K562 (cell line): ENCODE results near the gene EXOC3L1. TPM values are rescaled to one million over a fixed set of nuclear protein-coding genes. Genes with fewer than 3 reads are reported as not detected.
A peak's percentile ranks its signal among the peaks of the same experiment; 100 is the strongest.

Source experiments
- ATAC-seq: fragments of 200-7000 bp; cut with Tn5 transposase; 3 replicates; pipeline ENCODE4 v1.9.1; 2020; ENCODE audit warnings: moderate library complexity
- BruUV-seq: library from RNA; stranded (reverse); fragments of 400-500 nt; replicated peaks from 2 replicates; lab custom pipeline; 2021; lab: Mats Ljungman, UMichigan
- CTCF ChIA-PET: fragments of 300-600 bp; formaldehyde crosslinking; extraction: SDS; loops from one replicate; lab custom pipeline; 2021; ENCODE audit warnings: low intra/inter-chr PET ratio; lab: Yijun Ruan, JAX
- POLR2A ChIA-PET: fragments of 300-600, 350-650 bp; sonication (Branson Sonifier 250); formaldehyde crosslinking; extraction: SDS; loops from one replicate; lab custom pipeline; 2021; ENCODE audit warnings: antibody characterized with exemption, inconsistent platforms; lab: Yijun Ruan, JAX
- DNase-seq, 4 experiments: peaks; one replicate each; pipeline versions ENCODE4 v3.0.0 to v3.0.0-alpha.2; 2011 to 2018; ENCODE audit warnings: low spot score in 3 of 4, mixed read lengths in 3 of 4; ENCODE audit errors: extremely low read depth in 1 of 4
- FAIRE-seq: peaks from 2 replicates; lab custom pipeline; 2011; peaks lifted over from hg19 to GRCh38; lab: Jason Lieb, UNC
- H2AFZ ChIP-seq: 2 replicates; pipeline ENCODE4 v1.6.0; 2011; ENCODE audit warnings: low read depth, low read length, control low read depth, inconsistent platforms
- H3K27ac ChIP-seq: fragments of 200-600 bp; 3 replicates; pipeline ENCODE4 v1.8.0; 2011; ENCODE audit warnings: low read depth, mild to moderate bottlenecking, control low read depth, inconsistent platforms, low read length, moderate library complexity, mixed read lengths; ENCODE audit errors: extremely low read depth
- H3K27me3 ChIP-seq, 2 experiments: fragments of 300-600 bp in 1 of 2; 2 replicates in 1 of 2; 3 replicates in 1 of 2; pipeline versions ENCODE4 v1.6.0 to v1.8.0; 2011; ENCODE audit warnings: inconsistent platforms in 2 of 2, low read length in 2 of 2, mild to moderate bottlenecking in 1 of 2, mixed read lengths in 1 of 2, moderate library complexity in 1 of 2; ENCODE audit not compliant: control insufficient read depth in 2 of 2, insufficient read depth in 2 of 2
- H3K36me3 ChIP-seq: fragments of 300-600 bp; 3 replicates; pipeline ENCODE4 v1.8.0; 2011; ENCODE audit warnings: mild to moderate bottlenecking, low read length, inconsistent platforms; ENCODE audit not compliant: control insufficient read depth, insufficient read depth
- H3K4me1 ChIP-seq, 2 experiments: fragments of 200-600 bp in 1 of 2; replicated peaks in 1 of 2; 2 replicates in 1 of 2; 3 replicates in 1 of 2; pipeline versions ENCODE4 v1.5.1 to v1.8.0; 2011; ENCODE audit warnings: inconsistent platforms in 2 of 2, low read length in 2 of 2, mild to moderate bottlenecking in 1 of 2, mixed read lengths in 1 of 2, moderate library complexity in 1 of 2; ENCODE audit not compliant: control insufficient read depth in 2 of 2, insufficient read depth in 2 of 2
- H3K4me2 ChIP-seq: 2 replicates; pipeline ENCODE4 v1.6.1; 2011; ENCODE audit warnings: low read length, control low read depth, inconsistent platforms, mixed read lengths; ENCODE audit not compliant: insufficient read depth
- H3K4me3 ChIP-seq: fragments of 200-600 bp; sonication (generic), shearing (Covaris generic); 2 replicates; pipeline ENCODE4 v1.5.1; 2016; ENCODE audit warnings: control low read depth, inconsistent platforms
- H3K79me2 ChIP-seq: fragments of 200-600 bp; 3 replicates; pipeline ENCODE4 v1.8.0; 2011; ENCODE audit warnings: low read length, inconsistent platforms; ENCODE audit not compliant: control insufficient read depth, insufficient read depth
- H3K9ac ChIP-seq, 2 experiments: 2 replicates each; pipeline versions ENCODE4 v1.6.0 to v1.6.1; 2011; ENCODE audit warnings: low read depth in 2 of 2, low read length in 2 of 2, control low read depth in 1 of 2, inconsistent platforms in 1 of 2, mild to moderate bottlenecking in 1 of 2, mixed read lengths in 1 of 2; ENCODE audit not compliant: insufficient read depth in 1 of 2
- H3K9me1 ChIP-seq: one replicate; pipeline ENCODE4 v1.6.0; 2011; ENCODE audit warnings: inconsistent platforms, mild to moderate bottlenecking, low read length, moderate library complexity; ENCODE audit not compliant: control insufficient read depth, insufficient read depth
- H3K9me3 ChIP-seq: replicated peaks from 2 replicates; pipeline ENCODE4 v1.5.1; 2011; ENCODE audit warnings: low read depth, low read length, inconsistent platforms; ENCODE audit not compliant: control insufficient read depth, insufficient read depth
- H4K20me1 ChIP-seq: replicated peaks from 2 replicates; pipeline ENCODE4 v1.6.1; 2011; ENCODE audit warnings: low read length, inconsistent platforms, mixed read lengths; ENCODE audit not compliant: control insufficient read depth, insufficient read depth
- CHD1 ChIP-seq: fragments of 200-600 bp; sonication (generic); IDR thresholded peaks from one replicate; pipeline ENCODE4 v1.6.1; 2012; ENCODE audit warnings: mild to moderate bottlenecking, moderate library complexity, low read length, inconsistent platforms
- DACH1 ChIP-seq: fragments of 450-650 bp; IDR thresholded peaks from 2 replicates; pipeline ENCODE4 v1.6.1; 2018; ENCODE audit not compliant: partially characterized antibody
- FOXM1 ChIP-seq, 2 experiments: fragments of 450-650 bp in 1 of 2; sonication (generic) in 1 of 2; formaldehyde crosslinking in 1 of 2; IDR thresholded peaks; 2 replicates each; pipeline versions ENCODE4 v1.6.1 to v1.9.0; 2017 to 2022; ENCODE audit warnings: low read depth in 2 of 2, mild to moderate bottlenecking in 2 of 2, missing genetic modification reagents in 1 of 2, moderate library complexity in 1 of 2
- MAX ChIP-seq: sonication (generic); formaldehyde crosslinking; IDR thresholded peaks from 2 replicates; pipeline ENCODE4 v1.9.0; 2022; ENCODE audit warnings: mild to moderate bottlenecking, missing genetic modification reagents
- MYNN ChIP-seq, 2 experiments: sonication (generic); formaldehyde crosslinking in 1 of 2; IDR thresholded peaks; 2 replicates each; pipeline versions ENCODE4 v1.5.0 to v1.6.1; 2016 to 2020; ENCODE audit warnings: antibody characterized with exemption in 1 of 2, missing genetic modification reagents in 1 of 2
- NFRKB ChIP-seq: fragments of 450-650 bp; IDR thresholded peaks from 2 replicates; pipeline ENCODE4 v1.6.1; 2016; ENCODE audit warnings: low read depth
- NR3C1 ChIP-seq: sonication (generic); formaldehyde crosslinking; IDR thresholded peaks from 2 replicates; pipeline ENCODE4 v1.8.1; 2022; ENCODE audit warnings: missing genetic modification reagents
- PATZ1 ChIP-seq: fragments of 250-450 bp; sonication (Bioruptor Pico); IDR thresholded peaks from 2 replicates; pipeline ENCODE4 v1.5.0; 2020; ENCODE audit warnings: mild to moderate bottlenecking, borderline replicate concordance
- USF1 ChIP-seq: sonication (generic); formaldehyde crosslinking; IDR thresholded peaks from 2 replicates; pipeline ENCODE4 v1.9.0; 2022; ENCODE audit warnings: mild to moderate bottlenecking, missing genetic modification reagents
- ZHX1 ChIP-seq: fragments of 150-350 bp; conservative IDR thresholded peaks from 2 replicates; pipeline ENCODE4 v1.6.1; 2014; ENCODE audit warnings: low read length
- WGBS: fragments of 100-300 bp; shearing (Covaris generic); methylation state at CpG from one replicate; pipeline ENCODE4 v1.1.6; 2016; ENCODE audit warnings: low coverage, mixed read lengths; ENCODE audit not compliant: insufficient coverage; ENCODE audit errors: missing lambda C conversion rate; 5-methylcytosine and 5-hydroxymethylcytosine counted together
- in situ Hi-C: fragments of 300-500 bp; cut with MboI; formaldehyde crosslinking; loops from 4 replicates; pipeline ENCODE4 v1.15.0; 2018; ENCODE audit warnings: inconsistent platforms, mixed read lengths
- intact Hi-C: fragments of 100-400 bp; cut with micrococcal nuclease; formaldehyde crosslinking; loops from 2 replicates; pipeline ENCODE4 v1.14.2; 2022
- polyA plus RNA-seq, 8 experiments: library from polyadenylated mRNA; depleted of rRNA in 4 of 8; stranded (reverse) in 5 of 8; unstranded in 3 of 8; fragments of >200 nt; fragmentation: Nextera tagmentation in 2 of 8; fragmentation: Illumina TruSeq in 1 of 8; extraction: Ambion mirVana in 2 of 8; extraction: Trizol in 1 of 8; gene quantifications; 2 replicates each; pipeline versions ENCODE4 v1.2.1 to v1.2.3, GENCODE V29; 2011 to 2014; ENCODE audit warnings: inconsistent platforms in 1 of 8, missing spikeins in 1 of 8
- total RNA-seq, 7 experiments: library from RNA; depleted of rRNA in 6 of 7; stranded (reverse); fragments of >200 nt in 6 of 7; fragmentation: Illumina TruSeq in 2 of 7; extraction: Trizol in 2 of 7; gene quantifications; 2 replicates each; pipeline versions ENCODE4 v1.2.1 to v1.2.3, GENCODE V29; 2011 to 2021; ENCODE audit warnings: low replicate concordance in 1 of 7
- TF ChIP-seq, protein P1 (sequence below): fragments of 250-450 bp; sonication (Bioruptor Pico); IDR thresholded peaks from 2 replicates; pipeline ENCODE4 v1.4.0; 2020; ENCODE audit warnings: mild to moderate bottlenecking, moderate library complexity, borderline replicate concordance

Gene EXOC3L1
- total and polyA plus RNA-seq, 9 of the 15 experiments (the other 6 are each of a cell fraction or from before 2014, with no cell fraction given): 0.08 TPM; not detected in 8

DNA sequence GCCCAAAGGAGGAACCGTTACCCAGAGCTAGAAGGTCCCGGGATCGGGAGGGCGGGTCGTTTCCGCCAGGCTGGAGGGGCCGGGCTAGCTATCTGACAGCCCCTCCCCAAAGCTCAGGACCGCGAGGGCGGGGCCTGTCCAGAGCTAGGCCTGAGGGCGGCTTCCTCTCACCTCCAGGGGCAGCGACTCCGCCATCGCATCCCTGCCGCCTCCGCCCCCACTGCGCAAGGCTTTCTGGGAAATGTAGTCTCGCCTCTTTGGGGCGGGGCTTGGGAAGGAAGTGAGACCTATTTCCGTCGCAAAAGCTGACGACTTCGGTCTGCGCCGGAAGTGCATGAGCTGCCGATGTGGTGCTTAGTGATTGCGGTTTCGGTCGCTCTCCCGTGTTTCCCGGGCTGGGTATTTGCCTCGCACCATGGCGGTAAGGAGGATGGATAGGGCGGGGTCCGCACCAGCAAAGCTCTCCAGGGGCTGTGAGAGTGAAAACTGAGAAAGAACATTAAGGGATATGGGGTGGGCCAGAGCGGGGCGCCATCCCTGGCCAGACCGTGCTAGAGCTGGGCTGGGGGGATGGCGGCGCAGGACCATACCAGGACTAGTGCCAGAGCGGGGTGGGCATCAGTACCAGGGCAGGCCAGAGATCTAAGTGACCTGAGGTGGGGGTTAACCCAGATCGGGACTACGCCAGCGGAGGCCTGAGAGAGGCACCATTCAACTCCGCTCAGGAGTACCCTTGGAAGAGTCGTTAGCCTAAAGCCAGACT is 37.0 kb upstream of the EXOC3L1 start, which contains the start of gene TMEM208:
Gene TMEM208 (plus strand): TSS at position 327 of the 763 bp plus-strand sequence. CDS start 89 bp downstream, at position 416.
- Histone ChIP-seq H3K4me2 (peak within 1 kb of the TSS; percentile 100), H3K79me2 (peaks cover 21% of the 10 kb centered on the region), H3K27ac (peak within 1 kb of the TSS; percentile 74), H3K27me3 (no peaks in the 10 kb centered on the region), H3K9ac (peak within 1 kb of the TSS; percentile 94 to 97), H2AFZ (peak within 1 kb of the TSS; percentile 97), H3K4me1 (peaks cover 18 to 20% of the 10 kb centered on the region in 2 experiments), H3K36me3 (peaks cover 49% of the 10 kb centered on the region; the same call in 2 of the 3 replicates), H4K20me1 (no peaks in the 10 kb centered on the region), H3K4me3 (peak within 1 kb of the TSS; percentile 98), H3K9me1 (no peaks in the 10 kb centered on the region), H3K9me3 (no peaks in the 10 kb centered on the region)
- peak; percentile 96 to 99 (median 98) for DNase-seq
- CTCF ChIA-PET: no interaction called here
- POLR2A ChIA-PET: interaction anchor here (0.5 to 2.8 kb wide), 11 partner anchors 8 to 132 kb away, joined by 3 to 31 read pairs (median 5); no protein-coding TSS in a partner anchor
- intact Hi-C loops: loop anchor here (5.0 kb wide), 1 partner anchor 35 kb away; the partner anchor contains the start of genes E2F4 and EXOC3L1
- in situ Hi-C loops: no loop called here
- under 1% methylated on average over 40 of the region's 46 CpGs for WGBS
- no TSS peak for BruUV-seq
- peak; percentile 98 for ATAC-seq
- peak; percentile 100 for FAIRE-seq
- TF ChIP-seq CHD1 (peak; percentile 63), FOXM1 (IDR thresholded peaks at IDR 0.05; ENCODE audit: low read depth) (no peak), FOXM1 (CRISPR knock-in tag; IDR thresholded peaks at IDR 0.05; ENCODE audit: low read depth) (no peak), PATZ1 (CRISPR knock-in tag) (no peak), NFRKB (peak; percentile 56; the same call in 1 of the 2 replicates), DACH1 (no peak), USF1 (CRISPR knock-in tag) (no peak), MAX (CRISPR knock-in tag) (peak; percentile 83), NR3C1 (no peak), ZHX1 (peak; percentile 87; the same call in 1 of the 2 replicates), MYNN (IDR thresholded peaks at IDR 0.05) (no peak), MYNN (CRISPR knock-in tag; IDR thresholded peaks at IDR 0.05) (no peak)
- TF ChIP-seq, protein P1, sequence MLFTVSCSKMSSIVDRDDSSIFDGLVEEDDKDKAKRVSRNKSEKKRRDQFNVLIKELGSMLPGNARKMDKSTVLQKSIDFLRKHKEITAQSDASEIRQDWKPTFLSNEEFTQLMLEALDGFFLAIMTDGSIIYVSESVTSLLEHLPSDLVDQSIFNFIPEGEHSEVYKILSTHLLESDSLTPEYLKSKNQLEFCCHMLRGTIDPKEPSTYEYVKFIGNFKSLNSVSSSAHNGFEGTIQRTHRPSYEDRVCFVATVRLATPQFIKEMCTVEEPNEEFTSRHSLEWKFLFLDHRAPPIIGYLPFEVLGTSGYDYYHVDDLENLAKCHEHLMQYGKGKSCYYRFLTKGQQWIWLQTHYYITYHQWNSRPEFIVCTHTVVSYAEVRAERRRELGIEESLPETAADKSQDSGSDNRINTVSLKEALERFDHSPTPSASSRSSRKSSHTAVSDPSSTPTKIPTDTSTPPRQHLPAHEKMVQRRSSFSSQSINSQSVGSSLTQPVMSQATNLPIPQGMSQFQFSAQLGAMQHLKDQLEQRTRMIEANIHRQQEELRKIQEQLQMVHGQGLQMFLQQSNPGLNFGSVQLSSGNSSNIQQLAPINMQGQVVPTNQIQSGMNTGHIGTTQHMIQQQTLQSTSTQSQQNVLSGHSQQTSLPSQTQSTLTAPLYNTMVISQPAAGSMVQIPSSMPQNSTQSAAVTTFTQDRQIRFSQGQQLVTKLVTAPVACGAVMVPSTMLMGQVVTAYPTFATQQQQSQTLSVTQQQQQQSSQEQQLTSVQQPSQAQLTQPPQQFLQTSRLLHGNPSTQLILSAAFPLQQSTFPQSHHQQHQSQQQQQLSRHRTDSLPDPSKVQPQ: no peak
